K562 (cell line): ENCODE results near the gene OR2V2. TPM values are rescaled to one million over a fixed set of nuclear protein-coding genes. Genes with fewer than 3 reads are reported as not detected.

ENCODE experiments used
- ATF4 ChIP-seq: fragments of 450-650 bp; formaldehyde crosslinking; IDR thresholded peaks from 2 replicates; pipeline ENCODE4 v1.4.0; 2022; ENCODE audit warnings: mild to moderate bottlenecking, moderate library complexity
- BACH1 ChIP-seq: fragments of 200-800 bp; sonication (Bioruptor generic); IDR thresholded peaks from 2 replicates; pipeline ENCODE4 v1.6.1; 2016; ENCODE audit warnings: missing genetic modification characterization, missing compliant biosample characterization
- BHLHE40 ChIP-seq: IDR thresholded peaks from 2 replicates; pipeline ENCODE4 v1.6.1; 2011; ENCODE audit warnings: low read length, improper control_type of control experiment
- CC2D1A ChIP-seq: fragments of 450-650 bp; IDR thresholded peaks from 2 replicates; pipeline ENCODE4 v1.6.1; 2017; ENCODE audit warnings: mild to moderate bottlenecking
- GATAD2A ChIP-seq: fragments of 450-650 bp; IDR thresholded peaks from 2 replicates; pipeline ENCODE4 v1.6.1; 2017
- MTF1 ChIP-seq: fragments of 250-450 bp; sonication (Bioruptor Pico); IDR thresholded peaks from 2 replicates; pipeline ENCODE4 v1.9.0; 2021; ENCODE audit warnings: moderate library complexity, mild to moderate bottlenecking, inconsistent platforms, borderline replicate concordance
- NRF1 ChIP-seq, 2 experiments: fragments of 450-650 bp; IDR thresholded peaks in 1 of 2; conservative IDR thresholded peaks in 1 of 2; 2 replicates each; pipeline ENCODE4 v1.6.1; 2014; ENCODE audit warnings: mild to moderate bottlenecking in 2 of 2
- SIN3A ChIP-seq, 2 experiments: fragments of 150-350 bp in 1 of 2; IDR thresholded peaks; 2 replicates each; pipeline ENCODE4 v1.6.1; 2011 to 2016; ENCODE audit warnings: borderline replicate concordance in 2 of 2, low read depth in 2 of 2, low read length in 2 of 2, mild to moderate bottlenecking in 2 of 2, moderate library complexity in 2 of 2; ENCODE audit not compliant: control insufficient read depth in 1 of 2
- SP2 ChIP-seq: IDR thresholded peaks from 2 replicates; pipeline ENCODE4 v1.6.1; 2011; ENCODE audit warnings: mild to moderate bottlenecking, low read depth, low read length, moderate library complexity; ENCODE audit not compliant: poor library complexity, severe bottlenecking; ENCODE audit errors: extremely low read depth
- TEAD1 ChIP-seq, 2 experiments: fragments of 450-650 bp in 1 of 2; sonication (generic) in 1 of 2; formaldehyde crosslinking; IDR thresholded peaks; 2 replicates each; pipeline versions ENCODE4 v1.4.0 to v1.8.0; 2020 to 2022; ENCODE audit warnings: mild to moderate bottlenecking in 2 of 2, missing genetic modification reagents in 1 of 2
- YBX1 ChIP-seq: fragments of 450-650 bp; IDR thresholded peaks from 2 replicates; pipeline ENCODE4 v1.7.1; 2016; ENCODE audit warnings: mild to moderate bottlenecking
- ZBTB40 ChIP-seq, 2 experiments: fragments of 450-650 bp in 1 of 2; sonication (generic) in 1 of 2; formaldehyde crosslinking in 1 of 2; IDR thresholded peaks; 2 replicates each; pipeline versions ENCODE4 v1.7.1 to v1.9.0; 2016 to 2022; ENCODE audit warnings: inconsistent platforms in 1 of 2, mild to moderate bottlenecking in 1 of 2, missing genetic modification reagents in 1 of 2
- ZNF12 ChIP-seq: sonication (generic); formaldehyde crosslinking; IDR thresholded peaks from 2 replicates; pipeline ENCODE4 v1.4.0; 2020; ENCODE audit warnings: mild to moderate bottlenecking, missing genetic modification reagents
- ZSCAN32 ChIP-seq: fragments of 450-650 bp; formaldehyde crosslinking; IDR thresholded peaks from 2 replicates; pipeline ENCODE4 v1.4.0; 2020; ENCODE audit warnings: mild to moderate bottlenecking, moderate library complexity
- polyA plus RNA-seq, 8 experiments: library from polyadenylated mRNA; depleted of rRNA in 4 of 8; stranded (reverse) in 5 of 8; unstranded in 3 of 8; fragments of >200 nt; fragmentation: Nextera tagmentation in 2 of 8; fragmentation: Illumina TruSeq in 1 of 8; extraction: Ambion mirVana in 2 of 8; extraction: Trizol in 1 of 8; gene quantifications; 2 replicates each; pipeline versions ENCODE4 v1.2.1 to v1.2.3, GENCODE V29; 2011 to 2014; ENCODE audit warnings: inconsistent platforms in 1 of 8, missing spikeins in 1 of 8
- total RNA-seq, 7 experiments: library from RNA; depleted of rRNA in 6 of 7; stranded (reverse); fragments of >200 nt in 6 of 7; fragmentation: Illumina TruSeq in 2 of 7; extraction: Trizol in 2 of 7; gene quantifications; 2 replicates each; pipeline versions ENCODE4 v1.2.1 to v1.2.3, GENCODE V29; 2011 to 2021; ENCODE audit warnings: low replicate concordance in 1 of 7
- TF ChIP-seq, protein P1 (sequence below): sonication (generic); formaldehyde crosslinking; IDR thresholded peaks from 2 replicates; pipeline ENCODE4 v1.8.1; 2023; ENCODE audit warnings: mild to moderate bottlenecking, missing genetic modification reagents

OR2V2 gene
- total and polyA plus RNA-seq, 9 of the 15 experiments (the other 6 are each of a cell fraction or from before 2014, with no cell fraction given), result 0.01 TPM; not detected in 8

DNA sequence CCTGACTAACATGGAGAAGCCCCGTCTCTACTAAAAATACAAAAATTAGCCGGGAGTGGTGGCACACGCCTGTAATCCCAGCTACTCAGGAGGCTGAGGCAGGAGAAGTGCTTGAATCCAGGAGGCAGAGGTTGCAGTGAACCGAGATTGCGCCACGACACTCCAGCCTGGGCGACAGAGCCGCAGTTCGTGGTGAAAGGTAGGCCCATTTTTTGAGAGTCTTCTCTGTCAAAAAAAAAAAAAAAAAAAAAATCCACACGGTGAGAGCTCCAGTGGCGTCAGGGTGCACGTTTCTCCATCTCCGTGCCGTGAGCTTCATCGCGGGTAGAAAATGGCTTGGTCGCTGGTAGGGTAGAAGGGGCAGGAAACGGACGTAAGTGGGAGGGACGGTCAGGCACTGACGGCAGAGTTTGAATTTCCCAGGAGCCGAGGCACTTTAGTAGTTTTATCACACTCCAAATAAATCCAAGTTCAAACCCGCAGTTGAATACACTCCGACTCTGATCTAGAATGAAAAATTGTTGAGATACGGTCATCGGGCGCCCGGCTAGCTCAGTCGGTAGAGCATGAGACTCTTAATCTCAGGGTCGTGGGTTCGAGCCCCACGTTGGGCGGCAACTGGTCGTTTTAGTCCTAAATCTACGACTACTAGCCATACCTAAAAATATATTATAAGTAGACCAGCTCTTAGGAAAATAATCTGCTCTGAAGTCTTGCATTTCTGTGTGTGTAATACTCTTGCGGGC lies 60.0 kb downstream of the OR2V2 start (continued):
- TF ChIP-seq GATAD2A (no peak), ZSCAN32 (CRISPR knock-in tag) (no peak), ZBTB40 (IDR thresholded peaks at IDR 0.05) (peak; percentile 86), ZBTB40 (CRISPR knock-in tag; IDR thresholded peaks at IDR 0.05) (no peak), BACH1 (tag) (no peak), SIN3A (IDR thresholded peaks at IDR 0.05; ENCODE audit: borderline replicate concordance in 2 of 2, control insufficient read depth in 1 of 2, low read depth in 2 of 2, low read length in 2 of 2) (0 out of 4 replicates have a peak, but pooled peaks of 1 of the 2 experiments have one; percentile 41), ATF4 (CRISPR knock-in tag) (no peak), MTF1 (CRISPR knock-in tag) (no peak), SP2 (no peak), BHLHE40 (0 out of 2 replicates have a peak, but pooled peaks have one; percentile 5), YBX1 (no peak), NRF1 (conservative IDR thresholded peaks at IDR 0.05 in 1 of 2, IDR thresholded peaks at IDR 0.05 in 1 of 2) (no peak), ZNF12 (CRISPR knock-in tag) (no peak), TEAD1 (CRISPR knock-in tag; IDR thresholded peaks at IDR 0.05) (no peak; a peak in 3 of 4 replicates), CC2D1A (no peak)
- TF ChIP-seq, protein P1, sequence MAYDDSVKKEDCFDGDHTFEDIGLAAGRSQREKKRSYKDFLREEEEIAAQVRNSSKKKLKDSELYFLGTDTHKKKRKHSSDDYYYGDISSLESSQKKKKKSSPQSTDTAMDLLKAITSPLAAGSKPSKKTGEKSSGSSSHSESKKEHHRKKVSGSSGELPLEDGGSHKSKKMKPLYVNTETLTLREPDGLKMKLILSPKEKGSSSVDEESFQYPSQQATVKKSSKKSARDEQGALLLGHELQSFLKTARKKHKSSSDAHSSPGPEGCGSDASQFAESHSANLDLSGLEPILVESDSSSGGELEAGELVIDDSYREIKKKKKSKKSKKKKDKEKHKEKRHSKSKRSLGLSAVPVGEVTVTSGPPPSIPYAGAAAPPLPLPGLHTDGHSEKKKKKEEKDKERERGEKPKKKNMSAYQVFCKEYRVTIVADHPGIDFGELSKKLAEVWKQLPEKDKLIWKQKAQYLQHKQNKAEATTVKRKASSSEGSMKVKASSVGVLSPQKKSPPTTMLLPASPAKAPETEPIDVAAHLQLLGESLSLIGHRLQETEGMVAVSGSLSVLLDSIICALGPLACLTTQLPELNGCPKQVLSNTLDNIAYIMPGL (CRISPR knock-in tag), result no peak; the same call in none of the 2 replicates
